GM10847 (cell line): ENCODE results near the gene GSTM3.

ENCODE experiments used
- POLR2A ChIP-seq: IDR thresholded peaks from 2 replicates; pipeline ENCODE4 v1.6.1; 2011; ENCODE audit not compliant: insufficient read length; ENCODE audit errors: extremely low read depth

GSTM3 gene

DNA sequence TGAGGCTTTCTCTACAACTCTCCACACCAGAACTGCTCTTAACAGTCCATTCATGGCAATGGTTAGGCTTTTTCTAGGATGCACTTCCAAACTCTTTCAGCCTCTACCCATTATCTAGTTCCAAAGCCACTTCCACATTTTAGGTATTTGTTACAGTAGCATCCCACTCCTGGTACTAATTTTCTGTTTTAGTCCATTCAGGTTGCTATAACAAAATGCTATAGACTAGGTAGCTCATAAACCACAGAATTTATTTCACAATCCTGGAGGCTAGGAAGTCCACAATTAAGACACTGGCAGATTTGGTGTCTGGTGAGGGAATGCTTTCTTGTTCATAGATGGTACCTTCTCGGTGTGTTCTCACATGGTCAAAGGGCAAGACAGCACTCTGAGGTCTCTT is 40.1 kb upstream of the GSTM3 start:
- no peak for TF ChIP-seq POLR2A

GRCh38 chr1:109777980-109778625 is 37.3 kb upstream of the GSTM3 start:
- no peak for TF ChIP-seq POLR2A

DNA sequence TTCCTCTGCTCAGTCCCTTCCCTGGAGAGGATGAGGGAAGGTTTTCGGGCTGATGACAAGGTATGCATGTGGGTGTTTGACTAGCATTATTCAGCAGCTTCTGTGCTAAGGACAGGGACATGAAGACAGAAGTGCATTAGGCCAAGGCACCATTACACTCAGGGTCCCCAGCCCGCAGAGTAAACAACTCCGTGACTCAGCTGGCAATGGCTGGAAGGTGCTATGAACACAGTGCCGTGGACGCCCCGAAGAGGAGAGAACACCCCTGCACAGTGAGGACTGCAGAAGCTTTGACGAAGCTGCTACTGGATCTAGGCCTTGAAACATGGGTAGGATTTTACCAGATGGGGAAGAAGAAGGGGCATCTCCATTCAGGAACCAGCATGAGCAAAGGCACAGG is 36.6 kb upstream of the GSTM3 start:
- TF ChIP-seq POLR2A, result no peak

DNA sequence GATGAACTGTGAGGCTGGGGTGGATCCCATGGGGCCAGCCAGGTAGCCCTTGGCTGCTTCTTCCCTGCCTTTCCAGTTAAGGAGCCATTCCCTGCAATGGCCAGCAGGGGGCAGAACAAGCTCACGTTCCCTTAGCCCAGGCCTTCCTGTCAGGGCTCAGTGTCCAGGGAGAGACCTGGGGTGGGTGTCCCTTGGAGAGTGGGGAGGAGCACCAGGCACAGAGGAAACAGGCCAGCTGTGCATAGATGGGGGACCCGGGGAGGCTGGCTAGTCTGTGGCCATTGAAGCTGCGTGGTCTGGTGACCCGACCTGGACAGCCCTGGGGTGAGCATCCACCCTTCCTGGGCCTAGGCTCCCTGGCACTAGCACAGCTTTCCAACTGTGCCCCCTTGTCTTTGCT is 36.1 kb upstream of the GSTM3 start:
- no peak for TF ChIP-seq POLR2A

DNA sequence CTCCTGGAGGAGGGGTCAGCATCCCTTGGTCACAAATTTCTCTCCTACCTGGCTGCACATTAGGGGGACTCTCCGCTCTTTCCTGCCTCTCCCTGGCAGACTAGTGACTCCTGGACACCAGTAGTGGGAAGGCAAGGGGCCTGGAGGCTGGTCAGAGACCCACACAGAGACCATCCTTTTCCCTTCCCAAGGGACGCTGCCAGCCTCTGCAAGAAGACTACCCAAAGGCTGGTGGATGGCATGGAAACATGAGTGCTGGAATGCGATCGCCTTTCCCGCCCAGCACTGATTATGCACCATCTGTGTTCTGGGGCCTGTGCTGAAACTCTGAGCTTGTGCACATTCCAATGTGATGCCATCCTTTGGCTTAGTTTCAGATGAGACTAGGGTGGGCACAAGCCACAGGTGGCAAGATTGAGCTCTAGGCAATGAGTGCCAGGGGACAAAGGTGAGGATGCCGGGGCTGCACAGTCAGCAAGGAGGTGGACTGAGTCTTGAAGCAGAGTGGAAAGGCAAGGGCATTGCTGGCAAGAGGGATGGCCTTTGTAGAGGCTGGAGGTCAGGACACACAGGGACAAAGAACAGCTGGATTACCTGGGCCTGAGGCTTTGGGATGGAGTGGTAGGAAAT is 35.5 kb upstream of the GSTM3 start:
- TF ChIP-seq POLR2A, result no peak

DNA sequence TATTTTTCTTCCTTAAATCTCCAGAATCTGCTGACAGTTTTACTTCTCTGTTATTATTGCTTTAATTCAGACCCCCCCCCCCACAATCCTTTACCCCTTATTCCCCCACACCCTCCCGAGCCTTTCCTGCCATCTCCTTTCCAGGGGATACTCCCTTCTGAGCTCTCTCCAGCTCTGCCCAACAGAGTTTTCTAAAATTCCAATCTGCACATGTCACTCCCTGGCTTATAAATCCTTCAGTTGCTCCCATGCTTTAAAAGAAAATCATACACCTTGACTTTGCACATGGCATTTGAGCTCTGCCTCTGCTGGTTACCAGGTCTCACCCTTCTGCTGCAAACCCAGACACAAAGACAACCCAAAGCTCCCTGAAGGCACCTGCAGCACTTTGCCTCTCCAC is 34.6 kb upstream of the GSTM3 start:
- no peak for TF ChIP-seq POLR2A

DNA sequence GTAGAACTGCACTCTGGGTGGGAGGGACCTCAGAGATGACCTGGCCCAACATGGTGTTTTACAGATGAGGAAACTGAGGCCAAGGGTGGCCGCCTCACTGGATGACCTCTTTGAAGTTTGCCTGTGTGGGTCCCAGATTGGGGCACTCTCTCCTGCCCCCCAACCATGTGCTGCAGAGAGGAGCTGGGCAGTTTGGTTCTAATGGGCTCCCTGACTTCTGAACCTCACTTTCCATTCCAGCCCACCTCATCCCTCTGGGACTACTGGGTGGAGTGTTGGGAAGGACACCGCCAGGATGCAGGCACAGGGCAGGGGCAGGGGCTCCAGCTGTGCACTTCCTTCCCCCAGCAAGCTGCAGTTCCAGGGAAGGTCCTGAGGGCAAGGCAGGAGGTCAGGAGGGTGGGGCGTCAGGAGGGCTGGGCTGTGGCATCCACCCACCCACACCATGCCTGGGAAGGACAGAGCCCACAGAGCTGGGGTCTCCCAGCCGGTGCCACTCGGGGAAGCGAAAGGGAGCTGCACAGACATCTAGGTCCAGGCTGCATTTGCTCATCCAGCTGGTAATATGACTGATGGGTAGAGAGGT is 33.2 kb upstream of the GSTM3 start:
- no peak for TF ChIP-seq POLR2A

- no peak for TF ChIP-seq POLR2A
These were observed 32.5 kb upstream of the GSTM3 start for GRCh38 chr1:109773203-109773899.

GRCh38 chr1:109772658-109773202 is 31.9 kb upstream of the GSTM3 start:
- no peak for TF ChIP-seq POLR2A

- no peak for TF ChIP-seq POLR2A
These were observed 31.1 kb upstream of the GSTM3 start for GRCh38 chr1:109771712-109772657.

DNA sequence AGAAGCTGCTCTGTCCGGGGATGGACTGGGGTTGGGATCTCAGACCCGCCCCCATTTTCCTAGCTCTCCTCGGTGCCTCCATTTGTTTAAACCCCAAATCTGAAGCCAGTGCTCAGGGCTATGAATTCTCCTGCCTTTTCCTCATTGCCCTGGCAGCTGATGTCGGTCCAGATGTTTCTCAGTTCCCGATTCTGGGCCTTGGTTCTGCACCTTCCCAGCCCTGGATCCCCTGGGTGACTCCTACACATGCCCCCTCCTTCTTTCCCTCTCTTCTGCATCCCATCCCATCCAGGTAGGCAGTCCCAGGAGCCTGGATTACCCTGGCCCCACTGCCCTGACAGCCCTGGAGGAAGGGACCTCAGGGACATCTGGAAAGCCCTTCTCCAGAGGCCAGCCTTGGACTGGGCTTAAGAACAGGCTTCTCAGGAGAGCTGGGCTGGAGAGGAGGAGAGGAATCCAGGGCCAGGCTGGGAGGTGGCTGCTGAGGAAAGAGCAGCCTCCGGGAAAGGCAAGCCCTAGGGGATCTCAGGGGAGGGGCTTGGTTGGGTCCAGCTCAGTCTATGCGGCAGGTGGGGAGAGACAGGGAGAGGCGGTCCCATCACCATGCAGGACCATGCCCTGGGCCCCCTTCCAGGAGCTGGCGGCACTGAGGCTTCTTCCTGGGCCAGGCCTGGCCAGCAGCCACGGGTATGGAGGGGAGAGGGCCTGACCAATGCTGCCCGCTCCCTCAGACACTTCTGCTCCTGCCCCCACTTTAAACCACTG is 29.7 kb upstream of the GSTM3 start:
- no peak for TF ChIP-seq POLR2A

- no peak for TF ChIP-seq POLR2A
These were observed 28.7 kb upstream of the GSTM3 start for GRCh38 chr1:109769330-109770078.

DNA sequence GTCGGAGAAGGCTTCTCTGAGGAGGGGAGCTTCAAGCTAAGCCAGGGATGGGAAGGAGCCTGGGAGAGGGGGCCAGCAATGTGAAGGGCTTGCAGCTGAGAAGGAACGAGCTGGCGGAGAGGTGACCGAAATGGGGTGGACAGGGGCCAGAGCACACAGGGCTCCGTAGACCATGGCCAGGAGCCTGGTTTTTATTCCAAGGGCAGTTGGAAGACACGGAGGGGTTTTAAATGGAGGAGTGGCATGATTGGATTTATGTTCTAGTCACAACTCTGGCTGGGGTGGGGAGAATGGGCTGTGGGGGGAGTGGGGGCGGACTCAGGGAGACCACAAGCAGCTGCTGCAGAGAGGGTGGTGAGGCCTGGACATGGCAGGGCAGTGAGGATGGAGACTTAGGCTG is 28.0 kb upstream of the GSTM3 start:
- no peak for TF ChIP-seq POLR2A
